OCI-LY1 (cell line): ENCODE data around the gene BLACAT1.

Source experiments
- H2AFZ ChIP-seq: fragments of 200-600 bp; sonication (generic), shearing (Covaris generic); 2 replicates; pipeline ENCODE4 v1.6.0; 2014; ENCODE audit warnings: antibody characterized with exemption, mild to moderate bottlenecking, low read length
- H3F3A ChIP-seq: fragments of 200-600 bp; sonication (generic), shearing (Covaris generic); 2 replicates; pipeline ENCODE4 v1.6.0; 2014; ENCODE audit warnings: mild to moderate bottlenecking, antibody characterized with exemption, low read length, moderate library complexity; ENCODE audit not compliant: insufficient read depth
- H3K27ac ChIP-seq: fragments of 200-600 bp; sonication (generic); 2 replicates; pipeline ENCODE4 v1.5.1; 2014; ENCODE audit warnings: low read length, mixed run types, mild to moderate bottlenecking, low read depth; ENCODE audit not compliant: poor library complexity, severe bottlenecking
- H3K27me3 ChIP-seq: fragments of 200-600 bp; sonication (generic); 2 replicates; pipeline ENCODE4 v1.6.0; 2014; ENCODE audit warnings: antibody characterized with exemption, mild to moderate bottlenecking, low read length, moderate library complexity; ENCODE audit not compliant: insufficient read depth
- H3K36me3 ChIP-seq: fragments of 200-600 bp; sonication (generic); 2 replicates; pipeline ENCODE4 v1.6.1; 2014; ENCODE audit warnings: mild to moderate bottlenecking, antibody characterized with exemption, low read length, moderate library complexity, mixed read lengths; ENCODE audit not compliant: insufficient read depth
- H3K4me1 ChIP-seq: fragments of 200-600 bp; sonication (generic); 2 replicates; pipeline ENCODE4 v1.5.1; 2014; ENCODE audit warnings: mild to moderate bottlenecking, low read length, moderate library complexity; ENCODE audit not compliant: insufficient read depth, severe bottlenecking
- H3K4me2 ChIP-seq: fragments of 200-600 bp; sonication (generic), shearing (Covaris generic); 2 replicates; pipeline ENCODE4 v1.6.1; 2014; ENCODE audit warnings: low read length
- H3K4me3 ChIP-seq: fragments of 200-600 bp; sonication (generic); 2 replicates; pipeline ENCODE4 v1.5.1; 2014; ENCODE audit warnings: low read length, low read depth, mild to moderate bottlenecking, mixed read lengths; ENCODE audit not compliant: poor library complexity, severe bottlenecking
- H3K79me2 ChIP-seq: fragments of 200-600 bp; shearing (Covaris generic); 2 replicates; pipeline ENCODE4 v1.6.1; 2016; ENCODE audit warnings: mixed run types, low read length, mixed read lengths; ENCODE audit not compliant: insufficient read depth
- H3K9ac ChIP-seq: fragments of 200-600 bp; sonication (generic), shearing (Covaris generic); 2 replicates; pipeline ENCODE4 v1.6.1; 2014; ENCODE audit warnings: mild to moderate bottlenecking, low read length, mixed read lengths
- H3K9me2 ChIP-seq: fragments of 200-600 bp; sonication (generic), shearing (Covaris generic); 2 replicates; pipeline ENCODE4 v1.6.1; 2014; ENCODE audit warnings: low read depth, mild to moderate bottlenecking, low read length, mixed read lengths
- H3K9me3 ChIP-seq: fragments of 200-600 bp; shearing (Covaris generic); 2 replicates; pipeline ENCODE4 v1.6.1; 2014; ENCODE audit warnings: low read length, mixed read lengths
- H4K20me1 ChIP-seq: fragments of 200-600 bp; sonication (generic), shearing (Covaris generic); 2 replicates; pipeline ENCODE4 v1.6.0; 2016; ENCODE audit warnings: mild to moderate bottlenecking, low read length; ENCODE audit not compliant: insufficient read depth
- CTCF ChIP-seq: fragments of 200-600 bp; sonication (generic), shearing (Covaris generic); IDR thresholded peaks from 2 replicates; pipeline ENCODE4 v1.5.1; 2017; ENCODE audit warnings: mild to moderate bottlenecking, antibody characterized with exemption, low read length, moderate library complexity, mixed read lengths
- EZH2 ChIP-seq: fragments of 200-600 bp; sonication (generic), shearing (Covaris generic); IDR thresholded peaks from 2 replicates; pipeline ENCODE4 v1.8.0; 2017; ENCODE audit warnings: borderline replicate concordance, mixed run types, mild to moderate bottlenecking, antibody characterized with exemption, low read length, moderate library complexity, mixed read lengths

Gene BLACAT1

GRCh38 chr1:205444300-205444930 is 11.4 kb downstream of the BLACAT1 start:
- no peaks in the 10 kb centered on the region for H3F3A ChIP-seq
- H2AFZ ChIP-seq, result no peak overlapping the region
- no peak overlapping the region for H3K9ac ChIP-seq
- H3K27me3 ChIP-seq, result peaks cover 4% of the 10 kb centered on the region; the same call in 1 of the 2 replicates
- H3K4me1 ChIP-seq, result peaks cover 16% of the 10 kb centered on the region
- H4K20me1 ChIP-seq, result no peaks in the 10 kb centered on the region
- TF ChIP-seq CTCF, result no peak
- no peak for TF ChIP-seq EZH2
- H3K27ac ChIP-seq, result no peak overlapping the region
- H3K9me3 ChIP-seq, result no peaks in the 10 kb centered on the region
- H3K9me2 ChIP-seq, result no peaks in the 10 kb centered on the region
- H3K4me2 ChIP-seq, result no peak overlapping the region
- H3K79me2 ChIP-seq, result no peaks in the 10 kb centered on the region
- no peak overlapping the region for H3K4me3 ChIP-seq
- H3K36me3 ChIP-seq, result no peaks in the 10 kb centered on the region

GRCh38 chr1:205443585-205444299 is 12.1 kb downstream of the BLACAT1 start:
- TF ChIP-seq CTCF (no peak), EZH2 (no peak)
- no peak overlapping the region for H2AFZ ChIP-seq
- H3K9ac ChIP-seq, result no peak overlapping the region
- H3K36me3 ChIP-seq, result no peaks in the 10 kb centered on the region
- peaks cover 4% of the 10 kb centered on the region; the same call in 1 of the 2 replicates for H3K27me3 ChIP-seq
- no peak overlapping the region for H3K27ac ChIP-seq
- no peak overlapping the region for H3K4me3 ChIP-seq
- peaks cover 16% of the 10 kb centered on the region for H3K4me1 ChIP-seq
- H3F3A ChIP-seq, result no peaks in the 10 kb centered on the region
- no peaks in the 10 kb centered on the region for H3K79me2 ChIP-seq
- H4K20me1 ChIP-seq, result no peaks in the 10 kb centered on the region
- H3K9me3 ChIP-seq, result no peaks in the 10 kb centered on the region
- no peak overlapping the region for H3K4me2 ChIP-seq
- H3K9me2 ChIP-seq, result no peaks in the 10 kb centered on the region

- H3K79me2 ChIP-seq, result no peaks in the 10 kb centered on the region
- H3K36me3 ChIP-seq, result no peaks in the 10 kb centered on the region
- peaks cover 4% of the 10 kb centered on the region; the same call in 1 of the 2 replicates for H3K27me3 ChIP-seq
- no peaks in the 10 kb centered on the region for H3K9me2 ChIP-seq
- peaks cover 16% of the 10 kb centered on the region for H3K4me1 ChIP-seq
- no peaks in the 10 kb centered on the region for H4K20me1 ChIP-seq
- H2AFZ ChIP-seq, result no peak overlapping the region
- no peak overlapping the region for H3K27ac ChIP-seq
- no peak overlapping the region for H3K4me2 ChIP-seq
- no peak overlapping the region for H3K4me3 ChIP-seq
- no peak for TF ChIP-seq EZH2
- TF ChIP-seq CTCF, result no peak
- no peaks in the 10 kb centered on the region for H3F3A ChIP-seq
- no peak overlapping the region for H3K9ac ChIP-seq
- no peaks in the 10 kb centered on the region for H3K9me3 ChIP-seq
These were observed 13.7 kb downstream of the BLACAT1 start for GRCh38 chr1:205442051-205442725.
